Mesenteric fat pad (tissue), 1 donor: ENCODE data around the gene TENT5C. TPM values are rescaled to one million over a fixed set of nuclear protein-coding genes. Genes with fewer than 3 reads are reported as not detected.

Experiments used
- DNase-seq: peaks from one replicate; pipeline ENCODE4 v3.0.0-alpha.2; 2020; ENCODE audit warnings: low spot score
- total RNA-seq: library from RNA; stranded (reverse); fragmentation: NEBNext Ultra II Directional; extraction: Animal tissue kit (Norgen Biotek cat#: 25700); gene quantifications from one replicate; pipeline ENCODE4 v1.2.1, GENCODE V29; 2021
- donor health status: DM: yes; HTN: yes; CAD: no.

The TENT5C gene
- total RNA-seq, 1 donor from 2014 or later, result 2.5 TPM

GRCh38 chr1:117590273-117590925 is 15.4 kb upstream of the TENT5C start:
- DNase-seq, result peak; percentile 59

DNA sequence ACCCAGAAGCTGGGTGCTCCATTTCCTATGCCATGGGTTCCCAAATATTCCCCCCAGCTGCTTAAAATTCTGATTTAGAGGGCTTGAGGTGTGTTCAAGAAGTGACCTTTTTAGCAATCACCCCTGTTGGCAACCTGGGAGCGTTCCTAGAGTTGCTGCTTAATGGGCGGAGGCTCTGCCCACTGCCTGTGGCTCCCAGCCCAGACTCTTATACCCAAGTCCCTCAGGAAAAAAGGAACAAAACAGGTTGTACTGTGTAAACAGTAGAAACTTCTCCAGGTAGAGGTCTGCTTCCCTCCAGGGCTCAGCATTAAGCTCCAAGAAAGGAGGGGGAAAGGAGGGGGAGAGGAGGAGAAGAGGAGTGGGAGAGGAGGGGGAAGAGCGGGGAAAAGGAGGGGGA is 14.6 kb upstream of the TENT5C start:
- DNase-seq, result peak; percentile 9

DNA sequence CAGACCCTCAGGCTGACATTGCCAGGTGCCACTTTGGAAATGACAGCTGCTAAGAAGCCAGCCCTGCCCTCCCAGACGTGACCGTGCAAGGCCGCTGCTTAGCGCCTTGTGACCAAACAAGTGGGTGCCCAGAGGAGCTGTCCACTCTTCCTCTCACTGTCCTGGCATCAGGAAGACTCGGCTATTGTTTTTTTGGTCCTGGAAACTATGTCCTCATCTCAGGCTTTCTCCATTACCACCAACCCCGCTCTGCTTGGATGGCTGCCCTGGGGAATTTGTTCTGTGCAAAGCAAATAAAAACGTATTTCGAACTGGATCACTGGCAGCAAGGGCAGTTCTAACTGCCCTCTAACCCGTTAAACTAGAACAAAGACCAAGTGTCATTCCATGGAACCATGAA is 13.7 kb upstream of the TENT5C start:
- no peak for DNase-seq

DNA sequence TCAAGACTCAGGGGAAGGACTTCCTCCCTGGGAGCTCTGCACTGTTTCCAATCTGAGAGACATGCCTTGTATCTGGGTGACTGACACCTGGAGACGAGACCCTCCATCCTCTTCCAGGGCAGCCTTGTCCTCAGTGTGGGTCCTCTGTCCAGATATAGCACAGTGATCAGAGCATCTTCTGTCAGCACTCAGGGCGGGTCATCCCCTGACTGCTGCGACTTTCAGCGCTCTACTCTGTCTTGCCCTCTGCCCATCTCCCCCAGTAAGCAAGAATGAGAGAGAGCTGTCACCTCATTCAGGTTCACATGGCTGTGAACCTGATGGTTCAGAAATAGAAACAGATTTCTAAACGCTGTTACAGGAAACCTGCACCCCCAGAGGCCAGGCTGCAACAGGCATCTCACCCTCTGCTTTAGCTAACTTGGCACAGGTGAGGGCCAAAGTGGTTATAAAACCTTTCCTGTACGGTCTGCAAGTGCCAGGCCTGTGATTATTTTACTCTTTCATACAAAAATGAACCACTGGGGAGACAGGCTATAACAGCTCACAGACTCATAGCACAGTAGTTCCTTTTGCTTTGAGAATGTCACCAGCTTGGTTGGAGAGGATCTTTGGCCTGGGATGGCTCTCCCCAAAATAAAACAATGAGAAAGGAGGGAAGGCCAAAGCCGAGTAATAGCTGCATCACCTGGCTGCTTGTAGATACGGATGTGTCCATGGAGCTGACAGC is 11.4 kb upstream of the TENT5C start:
- peak; percentile 65 for DNase-seq

- peak; percentile 59 for DNase-seq
Measured at GRCh38 chr1:117596023-117596720, 9.7 kb upstream of the TENT5C start.

- DNase-seq, result peak; percentile 16
Measured at GRCh38 chr1:117598489-117598888, 7.4 kb upstream of the TENT5C start.

- peak; percentile 69 for DNase-seq
Measured at GRCh38 chr1:117599286-117600221, 6.3 kb upstream of the TENT5C start.

DNA sequence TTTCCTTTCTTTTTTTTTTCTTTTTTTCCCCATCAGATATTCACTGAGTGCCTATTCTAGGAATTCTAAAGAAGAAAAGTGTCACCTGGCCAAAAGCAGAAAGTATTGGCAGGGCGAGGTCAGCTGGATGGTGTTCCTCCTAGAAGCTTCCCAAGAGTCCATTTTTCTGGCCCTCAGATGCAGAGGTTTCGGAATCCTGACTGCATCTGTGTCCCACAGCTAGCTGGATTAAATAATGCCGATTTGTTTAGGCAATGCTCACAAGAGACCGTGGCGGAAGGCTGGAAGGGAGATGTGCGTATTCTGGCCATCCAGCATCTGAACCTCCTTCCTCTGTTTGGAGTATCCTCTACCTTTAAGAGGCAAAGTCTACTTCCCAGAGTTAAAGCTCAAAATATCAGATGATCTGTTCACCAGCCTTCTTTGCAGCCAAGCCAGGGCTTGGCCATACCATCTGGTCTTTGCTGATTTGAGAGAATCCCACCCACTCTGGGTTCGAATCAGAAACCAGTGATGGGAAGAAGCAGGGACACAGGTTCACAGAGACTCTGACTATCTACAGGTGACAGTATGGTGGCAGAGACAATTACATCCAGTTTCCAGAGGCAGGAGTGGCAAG is 5.4 kb upstream of the TENT5C start:
- peak; percentile 24 for DNase-seq

GRCh38 chr1:117600966-117601365 is 4.9 kb upstream of the TENT5C start:
- DNase-seq, result peak; percentile 37

- no peak for DNase-seq
Measured at GRCh38 chr1:117602862-117603261, 3.0 kb upstream of the TENT5C start.

- no peak for DNase-seq
Measured at GRCh38 chr1:117605164-117605773, 579 bp upstream of the TENT5C start.

DNA sequence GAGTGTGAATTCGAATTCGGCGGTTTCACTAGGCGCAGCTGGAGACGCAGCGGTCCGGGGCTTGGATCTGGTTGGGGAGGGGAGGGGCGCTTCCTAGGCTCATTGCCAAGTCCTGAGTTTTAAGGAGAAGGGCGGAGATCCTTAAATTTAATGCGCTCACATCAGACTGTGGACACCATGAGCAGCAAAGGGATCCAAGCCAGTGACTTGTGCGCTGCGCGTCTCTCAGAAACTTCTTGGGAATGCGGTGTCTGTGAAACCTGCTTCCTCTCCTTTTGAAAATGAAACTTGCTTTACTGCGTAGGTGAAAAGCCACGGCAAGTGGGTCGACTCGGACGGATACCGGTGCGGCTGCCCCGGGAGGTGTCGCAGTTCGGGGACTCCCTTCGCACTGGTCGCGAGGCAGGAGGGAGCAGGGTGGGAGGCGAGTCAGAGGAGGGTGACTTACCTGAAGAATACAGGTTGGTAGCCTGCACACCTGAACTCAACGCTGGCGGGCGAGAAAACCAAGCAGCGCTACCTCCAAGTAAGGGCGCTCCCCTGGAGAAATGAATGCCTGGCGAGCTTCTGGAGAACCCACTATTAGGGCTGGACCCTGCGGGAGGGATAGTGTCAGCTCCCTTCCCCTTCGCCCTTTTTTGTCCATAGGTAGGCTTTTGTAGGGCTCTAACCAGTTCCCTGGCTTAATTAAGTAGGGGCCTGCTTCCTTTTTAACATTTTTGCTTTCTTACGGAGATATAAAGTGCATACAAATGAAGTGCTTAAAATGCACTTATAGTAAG is 992 bp downstream of the TENT5C start:
- no peak for DNase-seq

GRCh38 chr1:117607471-117607870 is 1.6 kb downstream of the TENT5C start:
- peak; percentile 37 for DNase-seq

GRCh38 chr1:117608115-117608615 is 2.3 kb downstream of the TENT5C start:
- peak; percentile 18 for DNase-seq

- DNase-seq, result no peak
Measured at GRCh38 chr1:117608758-117609157, 2.9 kb downstream of the TENT5C start.

- DNase-seq, result peak; percentile 87
Measured at GRCh38 chr1:117609471-117609911, 3.6 kb downstream of the TENT5C start.

GRCh38 chr1:117610036-117610435 is 4.2 kb downstream of the TENT5C start:
- peak; percentile 18 for DNase-seq

DNA sequence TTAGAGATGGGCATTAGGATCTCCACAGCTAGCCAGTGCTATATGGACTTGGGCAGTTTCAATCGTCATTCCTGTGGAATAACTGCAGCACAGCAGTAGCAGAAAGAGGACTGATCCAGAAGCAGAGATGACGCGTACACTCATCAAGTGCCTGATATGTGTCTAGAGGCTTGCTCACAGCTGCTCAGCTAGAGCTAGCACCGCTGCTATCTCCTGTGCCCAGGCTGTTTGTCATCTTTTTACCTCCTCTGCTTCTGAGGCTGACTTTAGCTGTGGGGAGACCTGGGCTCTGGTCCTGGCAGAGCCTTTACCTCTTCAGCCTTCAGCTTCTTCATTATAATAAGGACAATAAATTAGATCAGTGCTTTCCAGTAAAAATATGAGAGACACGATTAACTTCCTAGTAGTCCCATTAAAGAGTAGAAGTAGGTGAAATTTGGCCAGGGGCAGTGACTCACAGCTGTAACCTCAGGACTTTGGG is 5.3 kb downstream of the TENT5C start:
- DNase-seq, result no peak

DNA sequence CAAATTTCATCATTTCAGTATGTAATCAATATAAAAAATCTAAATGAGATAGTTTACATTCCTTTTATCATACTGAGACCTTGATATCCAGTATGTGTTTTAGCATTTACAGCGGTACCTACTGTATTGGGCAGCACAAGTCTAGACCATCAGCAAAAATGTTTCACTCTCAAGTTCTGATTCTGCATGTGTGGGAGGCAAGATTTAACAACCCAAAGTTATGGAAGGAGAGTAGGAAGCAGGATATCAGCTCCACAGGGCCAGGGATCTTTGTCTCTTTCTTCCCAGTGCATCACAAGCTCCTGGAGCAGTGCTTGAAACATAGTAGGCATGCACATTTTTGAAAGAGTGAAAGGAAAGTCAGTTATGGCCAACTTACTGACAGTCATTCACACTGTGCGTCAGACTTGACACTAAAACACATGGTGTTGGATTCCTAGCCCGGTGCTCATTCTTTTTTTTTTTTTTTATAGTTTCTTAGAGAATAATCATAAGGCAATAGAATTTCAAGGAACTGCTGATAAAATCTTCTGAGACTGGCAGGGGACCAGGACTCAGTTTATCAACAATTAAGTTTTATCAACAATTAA is 6.1 kb downstream of the TENT5C start:
- DNase-seq, result no peak
